Heart left ventricle (tissue), 16 donors: ENCODE data around the gene DGKB. TPM values are rescaled to one million over a fixed set of nuclear protein-coding genes. Genes with fewer than 3 reads are reported as not detected.

Experiments used
- ATAC-seq, 4 donors: fragments of 200-7000 bp; cut with Tn5 transposase; one replicate each; pipeline ENCODE4 v1.9.1; 2020 to 2022; ENCODE audit warnings: moderate library complexity in 4 of 4, mild to moderate bottlenecking in 3 of 4, moderate number of reproducible peaks in 1 of 4
- DNase-seq, 5 donors: peaks; one replicate each; pipeline ENCODE4 v3.0.0-alpha.2; 2020
- H3K27ac ChIP-seq, 12 donors: fragments of 200-600 bp; sonication (generic) in 4 of 12; one replicate each; pipeline versions ENCODE4 v1.5.0 to v1.8.0; 2016 to 2022; ENCODE audit warnings: mild to moderate bottlenecking in 2 of 12
- H3K27me3 ChIP-seq, 9 donors: fragments of 200-600 bp; sonication (generic) in 2 of 9; one replicate each; pipeline versions ENCODE4 v1.5.1 to v1.8.0; 2016 to 2022; ENCODE audit warnings: mild to moderate bottlenecking in 3 of 9
- H3K36me3 ChIP-seq, 9 donors: fragments of 200-600 bp; sonication (generic) in 2 of 9; one replicate each; pipeline versions ENCODE4 v1.5.0 to v1.8.0; 2018 to 2022; ENCODE audit warnings: mild to moderate bottlenecking in 2 of 9
- H3K4me1 ChIP-seq, 12 donors: fragments of 200-600 bp; sonication (generic) in 4 of 12; one replicate each; pipeline versions ENCODE4 v1.5.0 to v1.8.0; 2016 to 2022; ENCODE audit warnings: mild to moderate bottlenecking in 3 of 12
- H3K4me3 ChIP-seq, 12 donors: fragments of 200-600 bp; sonication (generic) in 4 of 12; one replicate each; pipeline versions ENCODE4 v1.5.0 to v1.8.0; 2017 to 2022; ENCODE audit warnings: mild to moderate bottlenecking in 9 of 12, moderate library complexity in 4 of 12
- H3K9me3 ChIP-seq, 12 donors: fragments of 200-600 bp; sonication (generic) in 4 of 12; one replicate each; pipeline versions ENCODE4 v1.5.0 to v1.8.0; 2016 to 2022; ENCODE audit warnings: mild to moderate bottlenecking in 1 of 12
- POLR2A ChIP-seq, 2 donors: fragments of 450-650 bp; IDR thresholded peaks; one replicate each; pipeline ENCODE4 v1.6.1; 2017; ENCODE audit warnings: antibody characterized with exemption in 2 of 2, mild to moderate bottlenecking in 2 of 2, moderate library complexity in 2 of 2
- WGBS, 4 donors: extraction: QIAGEN DNeasy Blood & Tissue Kit in 2 of 4; methylation state at CpG; one replicate each; pipeline versions ENCODE4 v1.1.5 to v1.1.7; 2013 to 2018; 5-methylcytosine and 5-hydroxymethylcytosine counted together
- intact Hi-C, 10 donors: fragments of 100-400 bp; cut with DNase I; formaldehyde crosslinking; loops; one replicate each; pipeline versions ENCODE4 v1.11.1 to v1.14.2; 2022
- polyA plus RNA-seq, 2 donors: library from polyadenylated mRNA; stranded (reverse); fragments of 200-250 nt; gene quantifications; one replicate each; pipeline ENCODE4 v1.2.3, GENCODE V29; 2013
- total RNA-seq, 9 donors: library from RNA; depleted of rRNA in 2 of 9; stranded (reverse); fragments of >200 nt in 2 of 9; fragmentation: NEBNext Ultra II Directional in 3 of 9; extraction: Animal tissue kit (Norgen Biotek cat#: 25700) in 3 of 9; gene quantifications; one replicate each; pipeline versions ENCODE4 v1.1.0 to v1.2.4, GENCODE V29; 2016 to 2023
- TF ChIP-seq, protein P1 (sequence below), 12 donors: fragments of 200-600 bp; sonication (generic) in 4 of 12; IDR thresholded peaks; one replicate each; pipeline versions ENCODE4 v1.5.0 to v1.8.0; 2018 to 2022; ENCODE audit warnings: antibody characterized with exemption in 12 of 12, mild to moderate bottlenecking in 5 of 12
- donor health status: ischemic (EF 13 %, LVEDD 7.1; RV severe dilation, severe dysfunction).
- donor health status: healthy with polysubstance abuse.
- donor health status: DM: no; HTN: yes; CAD: no.
- donor health status: DM: no; HTN: no; CAD: no.
- donor health status: ischemic (EF 25% LVEDD 6.9; RV normal size, moderate dysfunction).
- donor health status: ischemic (EF 25% LVEDD 5.7; RV mildly dilated, moderate dysfunction).
- donor health status: healthy.
- donor health status: DM: yes; HTN: yes; CAD: no.
- donor health status: ischemic (EF 35%, LVEDD 5.7; RV mildly dilated, moderate dysfunction).
- donor health status: nonischemic (EF 11% LVEDD 7.7; RV severe dilation, severe dysfunction).
- donor health status: DM: yes; HTN: yes; CAD: no.
- donor health status: PGD.
- donor health status: ischemic (EF 29% LVEDD 5.4; RV normal size, mild dysfunction).
- donor health status: nonischemic (EF 23%, LVEDD 6.1; RV moderate dilation, normal function).

Gene DGKB
- total and polyA plus RNA-seq, 11 donors, result 0.08 to 1.6 (median 0.47) TPM; not detected in 1

DNA sequence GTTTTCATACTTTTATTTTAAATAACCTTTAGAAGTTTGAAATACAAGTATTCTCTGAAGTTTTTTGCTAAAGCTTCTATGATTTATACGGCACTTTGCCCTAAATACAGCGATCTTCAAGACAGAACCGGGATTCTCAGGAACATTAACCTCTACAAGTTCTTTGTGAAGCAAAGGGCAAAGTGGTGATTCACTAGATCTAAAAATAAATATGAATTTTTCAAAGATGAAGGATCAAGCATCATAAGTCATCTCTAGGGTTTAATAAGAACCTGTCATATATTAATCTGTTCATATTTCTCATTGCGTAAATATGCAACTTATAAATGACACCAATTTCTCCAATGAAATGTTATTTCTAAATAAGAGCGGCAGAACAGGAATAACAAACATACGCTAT, 30.7 kb downstream of the DGKB start:
- Histone ChIP-seq H3K36me3 (no peaks in the 10 kb centered on the region), H3K9me3 (peaks cover 0 to 6% (median 0%) of the 10 kb centered on the region in 12 donors), H3K4me3 (no peak overlapping the region), H3K4me1 (no peaks in the 10 kb centered on the region), H3K27ac (no peak overlapping the region), H3K27me3 (no peaks in the 10 kb centered on the region)
- 77 to 97% (median 82%) methylated on average over 6 of the region's 6 CpGs for WGBS, 4 donors
- TF ChIP-seq POLR2A (IDR thresholded peaks at IDR 0.05), result no peak
- TF ChIP-seq, protein P1, sequence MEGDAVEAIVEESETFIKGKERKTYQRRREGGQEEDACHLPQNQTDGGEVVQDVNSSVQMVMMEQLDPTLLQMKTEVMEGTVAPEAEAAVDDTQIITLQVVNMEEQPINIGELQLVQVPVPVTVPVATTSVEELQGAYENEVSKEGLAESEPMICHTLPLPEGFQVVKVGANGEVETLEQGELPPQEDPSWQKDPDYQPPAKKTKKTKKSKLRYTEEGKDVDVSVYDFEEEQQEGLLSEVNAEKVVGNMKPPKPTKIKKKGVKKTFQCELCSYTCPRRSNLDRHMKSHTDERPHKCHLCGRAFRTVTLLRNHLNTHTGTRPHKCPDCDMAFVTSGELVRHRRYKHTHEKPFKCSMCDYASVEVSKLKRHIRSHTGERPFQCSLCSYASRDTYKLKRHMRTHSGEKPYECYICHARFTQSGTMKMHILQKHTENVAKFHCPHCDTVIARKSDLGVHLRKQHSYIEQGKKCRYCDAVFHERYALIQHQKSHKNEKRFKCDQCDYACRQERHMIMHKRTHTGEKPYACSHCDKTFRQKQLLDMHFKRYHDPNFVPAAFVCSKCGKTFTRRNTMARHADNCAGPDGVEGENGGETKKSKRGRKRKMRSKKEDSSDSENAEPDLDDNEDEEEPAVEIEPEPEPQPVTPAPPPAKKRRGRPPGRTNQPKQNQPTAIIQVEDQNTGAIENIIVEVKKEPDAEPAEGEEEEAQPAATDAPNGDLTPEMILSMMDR (IDR thresholded peaks at IDR 0.05), result no peak
- intact Hi-C loops, result no loop called here
- no peak for ATAC-seq
- no peak for DNase-seq

DNA sequence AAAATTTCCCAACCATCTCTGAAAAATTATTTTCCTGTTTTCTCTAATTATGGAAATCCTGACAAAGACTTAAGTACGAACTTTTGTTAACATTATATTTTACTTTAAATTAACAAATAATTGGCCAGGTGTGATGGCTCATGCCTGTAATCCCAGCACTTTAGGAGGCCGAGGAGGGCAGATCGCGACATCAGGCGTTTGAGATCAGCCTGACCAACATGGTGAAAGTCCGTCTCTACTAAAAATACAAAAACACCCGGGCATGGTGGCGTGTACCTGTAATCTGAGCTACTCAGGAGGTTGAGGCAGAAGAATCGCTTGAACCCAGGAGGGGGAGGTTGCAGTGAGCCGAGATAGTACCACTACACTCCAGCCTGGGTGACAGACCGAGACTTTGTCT, 32.2 kb downstream of the DGKB start:
- ATAC-seq, result no peak
- intact Hi-C loops, result no loop called here
- no peaks in the 10 kb centered on the region for H3K36me3 ChIP-seq

DNA sequence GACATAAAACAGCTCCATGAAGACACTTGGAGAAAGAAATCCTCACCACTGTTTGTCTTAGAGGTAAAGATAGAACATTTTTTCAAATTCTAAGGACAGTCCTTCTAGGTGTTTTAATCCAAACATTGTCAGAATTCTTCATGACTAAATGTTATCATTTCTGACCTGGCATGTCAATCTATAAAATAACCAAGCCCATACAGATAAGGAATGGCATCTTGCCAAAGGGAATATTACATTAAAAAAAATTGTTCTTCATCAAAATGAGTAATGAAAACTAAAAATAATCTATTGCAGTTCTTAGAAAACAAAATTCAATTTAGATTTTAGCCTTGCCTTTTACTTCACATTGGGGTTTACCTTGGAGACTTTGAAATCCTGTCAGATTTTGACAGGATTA, 33.6 kb downstream of the DGKB start:
- ATAC-seq (no peak), DNase-seq (no peak)
- no peak for TF ChIP-seq POLR2A (IDR thresholded peaks at IDR 0.05)
- TF ChIP-seq, protein P1 (IDR thresholded peaks at IDR 0.05), result no peak

More for the DNA sequence above, 32.2 kb downstream of the DGKB start:
- Histone ChIP-seq H3K27ac (no peak overlapping the region), H3K4me3 (no peak overlapping the region), H3K27me3 (no peaks in the 10 kb centered on the region), H3K9me3 (peaks cover 0 to 16% (median 0%) of the 10 kb centered on the region in 12 donors), H3K4me1 (no peaks in the 10 kb centered on the region)
- no peak for TF ChIP-seq POLR2A (IDR thresholded peaks at IDR 0.05)
- TF ChIP-seq, protein P1 (IDR thresholded peaks at IDR 0.05), result no peak
- no peak for DNase-seq
- 82 to 88% (median 84%) methylated on average over 11 of the region's 11 CpGs for WGBS, 4 donors

DNA sequence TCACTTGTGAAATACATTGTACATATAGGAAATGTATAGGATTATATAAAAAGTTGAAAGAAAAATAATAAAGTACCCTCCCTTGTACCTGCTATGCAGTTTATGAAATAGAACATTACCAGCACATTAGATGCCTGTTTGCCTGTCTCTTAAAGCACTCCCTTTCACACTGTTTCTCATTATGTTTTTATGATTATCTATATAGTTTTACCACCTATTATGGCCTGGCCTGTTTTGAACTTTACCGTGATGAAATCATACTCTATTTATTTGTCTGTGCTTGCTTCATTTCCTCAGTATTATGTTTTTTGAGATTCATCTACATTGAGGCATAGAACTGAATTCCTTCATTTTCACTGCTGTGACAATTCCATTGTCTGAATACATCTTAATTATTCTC, 41.1 kb downstream of the DGKB start:
- Histone ChIP-seq H3K36me3 (no peaks in the 10 kb centered on the region), H3K27ac (no peak overlapping the region), H3K4me1 (no peaks in the 10 kb centered on the region), H3K9me3 (peaks cover 0 to 6% (median 0%) of the 10 kb centered on the region in 12 donors), H3K4me3 (no peak overlapping the region), H3K27me3 (no peaks in the 10 kb centered on the region)
- intact Hi-C loops, result no loop called here
- 73 to 91% (median 77%) methylated on average over 1 of the region's 1 CpG for WGBS, 4 donors
- DNase-seq (no peak), ATAC-seq (no peak)
- TF ChIP-seq POLR2A (IDR thresholded peaks at IDR 0.05), result no peak
- TF ChIP-seq, protein P1 (IDR thresholded peaks at IDR 0.05), result no peak

More for the DNA sequence above, 33.6 kb downstream of the DGKB start:
- H3K27me3 ChIP-seq, result no peaks in the 10 kb centered on the region
- H3K36me3 ChIP-seq, result no peaks in the 10 kb centered on the region
- no peak overlapping the region for H3K4me3 ChIP-seq
- no peak overlapping the region for H3K27ac ChIP-seq
- intact Hi-C loops, result no loop called here
- H3K4me1 ChIP-seq, result no peaks in the 10 kb centered on the region
- H3K9me3 ChIP-seq, result peaks cover 0 to 16% (median 0%) of the 10 kb centered on the region in 12 donors
